Measurements from ENCODE around the gene SDR42E1.

Gene SDR42E1

DNA sequence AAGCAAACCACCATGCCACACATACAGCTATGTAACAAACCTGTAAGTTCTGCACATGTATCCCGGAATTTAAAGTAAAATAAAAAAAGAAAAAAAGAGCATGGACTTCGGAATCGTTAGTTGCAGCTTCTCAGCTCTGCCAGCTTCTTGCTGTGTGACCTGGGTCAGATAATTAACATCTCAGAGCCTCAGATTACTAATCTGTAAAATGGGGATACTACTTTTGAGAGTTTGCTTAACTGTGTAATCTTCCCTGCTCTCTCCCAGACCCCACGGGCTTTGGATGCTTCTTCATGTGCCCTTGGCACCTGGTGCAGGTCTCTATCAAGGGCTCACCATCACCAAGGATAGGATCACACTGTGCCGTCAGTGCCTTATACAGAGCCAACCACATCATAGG lies 40.4 kb upstream of the SDR42E1 start:
- no peak for DNase-seq (ENCODE audit: low spot score)
- TF ChIP-seq, protein P1, sequence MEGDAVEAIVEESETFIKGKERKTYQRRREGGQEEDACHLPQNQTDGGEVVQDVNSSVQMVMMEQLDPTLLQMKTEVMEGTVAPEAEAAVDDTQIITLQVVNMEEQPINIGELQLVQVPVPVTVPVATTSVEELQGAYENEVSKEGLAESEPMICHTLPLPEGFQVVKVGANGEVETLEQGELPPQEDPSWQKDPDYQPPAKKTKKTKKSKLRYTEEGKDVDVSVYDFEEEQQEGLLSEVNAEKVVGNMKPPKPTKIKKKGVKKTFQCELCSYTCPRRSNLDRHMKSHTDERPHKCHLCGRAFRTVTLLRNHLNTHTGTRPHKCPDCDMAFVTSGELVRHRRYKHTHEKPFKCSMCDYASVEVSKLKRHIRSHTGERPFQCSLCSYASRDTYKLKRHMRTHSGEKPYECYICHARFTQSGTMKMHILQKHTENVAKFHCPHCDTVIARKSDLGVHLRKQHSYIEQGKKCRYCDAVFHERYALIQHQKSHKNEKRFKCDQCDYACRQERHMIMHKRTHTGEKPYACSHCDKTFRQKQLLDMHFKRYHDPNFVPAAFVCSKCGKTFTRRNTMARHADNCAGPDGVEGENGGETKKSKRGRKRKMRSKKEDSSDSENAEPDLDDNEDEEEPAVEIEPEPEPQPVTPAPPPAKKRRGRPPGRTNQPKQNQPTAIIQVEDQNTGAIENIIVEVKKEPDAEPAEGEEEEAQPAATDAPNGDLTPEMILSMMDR (IDR thresholded peaks at IDR 0.05; ENCODE audit: extremely low read depth, missing control alignments) = no peak

- TF ChIP-seq, protein P1 (IDR thresholded peaks at IDR 0.05; ENCODE audit: extremely low read depth, missing control alignments) = no peak
- no peak for DNase-seq (ENCODE audit: low spot score)
Observed at GRCh38 chr16:82050909-82051357, 39.7 kb upstream of the SDR42E1 start.

DNA sequence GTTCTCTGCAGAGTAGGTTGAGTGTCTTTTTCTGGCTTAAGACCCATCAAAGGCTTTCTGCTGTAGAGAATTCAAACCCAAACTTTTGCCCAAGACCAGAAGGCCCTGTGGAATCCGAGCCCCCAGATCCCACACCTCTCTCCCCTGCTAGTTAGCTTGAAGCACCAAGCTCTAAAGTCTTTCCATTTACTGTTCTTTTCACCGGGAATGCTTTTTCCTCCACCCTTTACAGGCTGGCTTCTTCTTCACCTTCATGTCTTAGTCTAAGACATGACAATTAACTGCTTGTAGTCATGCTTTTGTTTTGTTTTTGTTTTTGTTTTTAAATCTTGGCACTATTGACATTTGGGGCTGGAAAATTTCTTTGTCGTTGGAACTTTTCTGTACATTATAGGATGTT lies 39.2 kb upstream of the SDR42E1 start:
- TF ChIP-seq, protein P1 (IDR thresholded peaks at IDR 0.05; ENCODE audit: extremely low read depth, missing control alignments) = no peak
- no peak for DNase-seq (ENCODE audit: low spot score)

DNA sequence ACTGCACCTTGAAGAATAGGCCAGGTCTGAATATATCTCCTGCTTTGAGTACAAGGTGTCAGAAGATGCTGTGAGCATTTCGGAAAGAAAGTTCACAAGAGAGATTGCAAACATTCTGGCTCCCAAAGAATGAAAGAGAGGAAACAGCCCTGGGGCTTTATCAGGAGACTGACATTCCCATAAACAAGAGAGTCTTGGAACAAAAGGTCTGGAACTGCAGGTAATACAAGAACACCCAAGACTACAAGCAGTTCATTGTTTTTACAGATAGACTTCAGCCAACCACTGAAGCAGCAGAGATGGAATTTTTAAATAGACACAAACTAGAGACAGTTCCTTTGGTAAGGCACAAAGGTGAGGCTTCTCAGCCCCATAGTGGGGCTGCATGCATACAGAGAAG lies 38.2 kb upstream of the SDR42E1 start:
- no peak for DNase-seq (ENCODE audit: low spot score)
- TF ChIP-seq, protein P1 (IDR thresholded peaks at IDR 0.05; ENCODE audit: extremely low read depth, missing control alignments) = no peak

GRCh38 chr16:82047787-82048186 lies 36.5 kb upstream of the SDR42E1 start:
- DNase-seq (ENCODE audit: low spot score) = no peak
- TF ChIP-seq, protein P1 (IDR thresholded peaks at IDR 0.05; ENCODE audit: extremely low read depth, missing control alignments) = no peak

DNA sequence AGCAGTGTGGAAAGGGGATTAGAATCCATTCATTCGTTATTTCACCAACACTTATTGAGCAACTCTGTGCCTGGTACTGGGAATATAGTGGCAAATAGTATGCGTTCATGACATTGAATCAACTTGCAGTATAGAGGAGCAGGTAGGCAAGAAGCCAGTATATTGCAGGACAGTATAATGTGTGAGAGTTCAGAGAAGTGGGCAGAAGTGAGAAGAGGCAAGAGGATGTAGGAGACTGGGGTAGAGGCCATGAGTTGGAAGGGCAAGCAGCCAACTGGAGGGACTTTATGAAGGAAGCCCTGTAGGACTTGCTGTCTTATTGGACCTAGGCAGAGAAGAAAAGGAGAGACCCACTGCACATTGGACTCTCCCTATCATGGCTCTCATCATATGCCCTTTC lies 36.1 kb upstream of the SDR42E1 start:
- TF ChIP-seq, protein P1 (IDR thresholded peaks at IDR 0.05; ENCODE audit: extremely low read depth, missing control alignments) = no peak
- DNase-seq (ENCODE audit: low spot score) = no peak

DNA sequence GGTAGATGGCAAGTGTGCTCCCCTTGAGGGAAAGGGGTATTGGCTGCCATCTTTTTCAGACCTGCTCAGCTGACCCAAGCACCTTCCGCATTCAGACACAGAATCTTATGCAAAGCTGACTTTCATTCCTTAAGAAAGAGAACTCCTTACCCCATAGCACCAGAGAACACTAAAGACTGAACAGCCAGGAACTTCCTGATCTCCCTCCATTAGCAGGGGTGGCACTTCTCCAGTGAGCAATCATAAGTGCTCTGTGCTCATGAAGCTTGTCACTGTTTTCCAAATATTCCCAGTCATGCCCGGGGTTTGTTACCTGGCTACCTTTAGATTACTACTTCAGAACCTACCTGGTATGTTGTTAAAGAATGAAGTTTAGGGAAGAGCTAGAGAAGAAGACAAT lies 35.7 kb upstream of the SDR42E1 start:
- DNase-seq (ENCODE audit: low spot score) = no peak
- TF ChIP-seq, protein P1 (IDR thresholded peaks at IDR 0.05; ENCODE audit: extremely low read depth, missing control alignments) = no peak

All from GM20000 (cell line).